Keratinocyte (primary cell): ENCODE measurements around the gene TSPAN4. TPM values are rescaled to one million over a fixed set of nuclear protein-coding genes. Genes with fewer than 3 reads are reported as not detected.

Experiments
- DNase-seq: peaks from one replicate; pipeline ENCODE4 v3.0.0-alpha.2; 2011; ENCODE audit warnings: low read depth, missing footprints, low spot score
- FAIRE-seq: peaks from 2 replicates; lab custom pipeline; 2011; peaks lifted over from hg19 to GRCh38; lab: Jason Lieb, UNC
- H2AFZ ChIP-seq: 2 replicates; pipeline ENCODE4 v1.6.0; 2012; ENCODE audit warnings: low read length, control low read depth, inconsistent platforms; ENCODE audit not compliant: control insufficient read depth
- H3K27ac ChIP-seq: 2 replicates; pipeline ENCODE4 v1.5.1; 2011; ENCODE audit warnings: low read length; ENCODE audit not compliant: control insufficient read depth, insufficient read depth
- H3K27me3 ChIP-seq: 3 replicates; pipeline ENCODE4 v1.6.0; 2011; ENCODE audit warnings: low read length; ENCODE audit not compliant: control insufficient read depth, insufficient read depth; ENCODE audit errors: extremely low read depth
- H3K36me3 ChIP-seq, 2 experiments: 2 replicates in 1 of 2; 3 replicates in 1 of 2; pipeline ENCODE4 v1.5.1; 2011; ENCODE audit warnings: low read length in 2 of 2, mild to moderate bottlenecking in 1 of 2; ENCODE audit not compliant: control insufficient read depth in 2 of 2, insufficient read depth in 2 of 2; ENCODE audit errors: extremely low read depth in 1 of 2
- H3K4me1 ChIP-seq: 3 replicates; pipeline ENCODE4 v1.5.1; 2011; ENCODE audit warnings: low read length; ENCODE audit not compliant: control insufficient read depth, insufficient read depth; ENCODE audit errors: extremely low read depth
- H3K4me2 ChIP-seq: 3 replicates; pipeline ENCODE4 v1.6.0; 2011; ENCODE audit warnings: low read depth, low read length; ENCODE audit not compliant: control insufficient read depth, insufficient read depth; ENCODE audit errors: extremely low read depth
- H3K4me3 ChIP-seq, 3 experiments: fragments of 200-600 bp in 1 of 3; sonication (generic) in 1 of 3; 2 replicates in 2 of 3; 3 replicates in 1 of 3; pipeline ENCODE4 v1.5.1; 2011 to 2016; ENCODE audit warnings: low read length in 3 of 3, mild to moderate bottlenecking in 3 of 3, control low read depth in 2 of 3, inconsistent platforms in 1 of 3, low read depth in 1 of 3, mixed read lengths in 1 of 3, mixed run types in 1 of 3, moderate library complexity in 1 of 3; ENCODE audit not compliant: control insufficient read depth in 2 of 3, insufficient read depth in 2 of 3; ENCODE audit errors: extremely low read depth in 1 of 3
- H3K79me2 ChIP-seq: 2 replicates; pipeline ENCODE4 v1.6.0; 2012; ENCODE audit warnings: low read length; ENCODE audit not compliant: control insufficient read depth, insufficient read depth
- H3K9ac ChIP-seq: 3 replicates; pipeline ENCODE4 v1.6.0; 2011; ENCODE audit warnings: low read length; ENCODE audit not compliant: control insufficient read depth, insufficient read depth; ENCODE audit errors: extremely low read depth
- H3K9me1 ChIP-seq: 3 replicates; pipeline ENCODE4 v1.6.0; 2011; ENCODE audit warnings: low read length; ENCODE audit not compliant: control insufficient read depth, insufficient read depth; ENCODE audit errors: extremely low read depth
- H3K9me3 ChIP-seq: 2 replicates; pipeline ENCODE4 v1.5.1; 2012; ENCODE audit warnings: low read depth, low read length; ENCODE audit not compliant: control insufficient read depth
- H4K20me1 ChIP-seq: 3 replicates; pipeline ENCODE4 v1.6.0; 2011; ENCODE audit warnings: low read length; ENCODE audit not compliant: control insufficient read depth, insufficient read depth; ENCODE audit errors: extremely low read depth
- EZH2 ChIP-seq: IDR thresholded peaks from one replicate; pipeline ENCODE4 v1.6.1; 2012; ENCODE audit warnings: inconsistent platforms, mild to moderate bottlenecking, low read length, moderate library complexity
- dilution Hi-C: fragments of 300-500 bp; cut with MboI; formaldehyde crosslinking; loops from one replicate; pipeline ENCODE4 v1.7.0; 2020; ENCODE audit warnings: low sequenced_read_pairs; ENCODE audit not compliant: extremely low pct_ligation_motif_present
- polyA plus RNA-seq, 5 experiments: library from polyadenylated mRNA; depleted of rRNA in 3 of 5; stranded (reverse) in 3 of 5; stranded (forward) in 1 of 5; unstranded in 1 of 5; fragments of >200 nt; gene quantifications; 1 replicate in 1 of 5; 2 replicates in 3 of 5; 3 replicates in 1 of 5; pipeline versions ENCODE4 v1.2.1 to v1.2.3, GENCODE V29; 2011 to 2012; ENCODE audit warnings: missing spikeins in 2 of 5, low read depth in 1 of 5, low replicate concordance in 1 of 5
- TF ChIP-seq, protein P1 (sequence below), 3 experiments: IDR thresholded peaks in 1 of 3; conservative IDR thresholded peaks in 1 of 3; optimal IDR thresholded peaks in 1 of 3; 2 replicates in 2 of 3; 3 replicates in 1 of 3; pipeline versions ENCODE3 to v1.5.1; 2011; ENCODE audit warnings: low read length in 3 of 3, mild to moderate bottlenecking in 3 of 3, moderate library complexity in 2 of 3, control low read depth in 1 of 3, inconsistent platforms in 1 of 3; ENCODE audit not compliant: insufficient read depth in 2 of 3; ENCODE audit errors: extremely low read depth in 1 of 3

TSPAN4 gene
- polyA plus RNA-seq, 1 donor (not counting 4 experiments of a cell fraction or from before 2014, with no cell fraction given) = 42.1 TPM

DNA sequence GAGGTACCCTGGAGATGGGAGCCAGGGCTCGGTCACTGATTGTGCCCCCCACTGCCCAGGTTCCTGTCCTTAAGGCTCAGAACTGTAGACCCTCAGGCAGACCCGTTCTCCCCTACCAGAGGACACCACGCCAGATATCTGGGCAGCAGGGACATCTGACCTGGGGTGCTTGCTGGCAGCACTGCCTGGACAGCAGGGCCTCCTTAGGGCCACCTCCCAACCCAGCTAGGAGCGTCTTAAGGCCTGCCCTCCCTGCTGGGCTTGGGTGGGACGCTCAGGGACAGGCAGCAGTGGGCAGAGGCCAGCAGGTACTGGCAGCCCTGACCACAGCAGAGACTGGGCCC lies 3.4 kb upstream of the TSPAN4 start:
- no peak overlapping the region for H2AFZ ChIP-seq
- H3K4me3 ChIP-seq = no peak overlapping the region
- H3K9ac ChIP-seq = peak overlapping the region; percentile 15
- peaks cover 3% of the 10 kb centered on the region for H3K9me1 ChIP-seq
- peaks cover 21% of the 10 kb centered on the region for H4K20me1 ChIP-seq
- H3K4me1 ChIP-seq = peaks cover 35% of the 10 kb centered on the region
- H3K9me3 ChIP-seq = no peaks in the 10 kb centered on the region
- no peak overlapping the region for H3K27ac ChIP-seq
- TF ChIP-seq, protein P1, sequence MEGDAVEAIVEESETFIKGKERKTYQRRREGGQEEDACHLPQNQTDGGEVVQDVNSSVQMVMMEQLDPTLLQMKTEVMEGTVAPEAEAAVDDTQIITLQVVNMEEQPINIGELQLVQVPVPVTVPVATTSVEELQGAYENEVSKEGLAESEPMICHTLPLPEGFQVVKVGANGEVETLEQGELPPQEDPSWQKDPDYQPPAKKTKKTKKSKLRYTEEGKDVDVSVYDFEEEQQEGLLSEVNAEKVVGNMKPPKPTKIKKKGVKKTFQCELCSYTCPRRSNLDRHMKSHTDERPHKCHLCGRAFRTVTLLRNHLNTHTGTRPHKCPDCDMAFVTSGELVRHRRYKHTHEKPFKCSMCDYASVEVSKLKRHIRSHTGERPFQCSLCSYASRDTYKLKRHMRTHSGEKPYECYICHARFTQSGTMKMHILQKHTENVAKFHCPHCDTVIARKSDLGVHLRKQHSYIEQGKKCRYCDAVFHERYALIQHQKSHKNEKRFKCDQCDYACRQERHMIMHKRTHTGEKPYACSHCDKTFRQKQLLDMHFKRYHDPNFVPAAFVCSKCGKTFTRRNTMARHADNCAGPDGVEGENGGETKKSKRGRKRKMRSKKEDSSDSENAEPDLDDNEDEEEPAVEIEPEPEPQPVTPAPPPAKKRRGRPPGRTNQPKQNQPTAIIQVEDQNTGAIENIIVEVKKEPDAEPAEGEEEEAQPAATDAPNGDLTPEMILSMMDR (optimal IDR thresholded peaks at IDR 0.05 in 1 of 3, IDR thresholded peaks at IDR 0.05 in 1 of 3, conservative IDR thresholded peaks at IDR 0.05 in 1 of 3; ENCODE audit: extremely low read depth in 1 of 3, insufficient read depth in 2 of 3, low read length in 3 of 3) = no peak
- TF ChIP-seq EZH2 = no peak
- DNase-seq = no peak
- H3K27me3 ChIP-seq = no peaks in the 10 kb centered on the region
- no peak overlapping the region for H3K4me2 ChIP-seq
- dilution Hi-C loops = no loop called here
- peaks cover 66% of the 10 kb centered on the region for H3K79me2 ChIP-seq
- H3K36me3 ChIP-seq = peaks cover 28 to 30% of the 10 kb centered on the region in 2 experiments
- no peak for FAIRE-seq

DNA sequence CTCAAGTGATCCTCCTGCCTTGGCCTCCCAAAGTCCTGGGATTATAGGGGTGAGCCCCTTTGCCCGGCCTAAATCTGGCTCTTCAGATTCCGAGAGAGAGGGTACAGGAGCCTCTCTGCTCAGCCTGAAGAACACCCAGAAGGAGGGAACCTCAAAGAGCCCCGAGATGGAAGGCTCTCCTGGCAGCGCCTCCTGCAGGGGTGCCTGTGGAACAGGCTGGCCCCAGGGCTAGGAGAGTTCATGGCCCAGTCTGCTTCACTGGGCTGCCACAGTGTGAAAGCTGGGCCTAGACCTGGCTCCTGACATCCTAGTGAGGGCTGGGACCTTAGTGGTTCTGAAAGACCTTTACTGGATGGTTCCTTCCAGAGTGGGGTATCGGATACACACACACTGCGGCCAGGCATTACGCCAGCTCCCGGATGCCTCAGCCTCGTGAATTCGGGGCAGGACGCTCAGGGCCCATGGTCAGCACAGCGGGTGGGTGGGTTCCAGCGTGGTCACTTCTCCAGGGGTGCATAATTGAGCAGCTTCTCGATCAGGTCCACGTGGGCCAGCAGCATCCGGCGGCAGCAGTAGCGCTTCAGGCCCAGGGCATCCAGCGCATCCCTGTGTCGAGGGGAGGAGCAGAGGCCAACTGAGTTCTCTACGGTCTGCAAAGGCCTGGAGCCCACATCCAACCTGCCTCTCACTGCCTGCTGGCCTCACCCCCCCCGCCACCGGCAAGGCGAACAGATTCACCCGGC lies 2.6 kb upstream of the TSPAN4 start:
- no peak for TF ChIP-seq EZH2
- TF ChIP-seq, protein P1 (optimal IDR thresholded peaks at IDR 0.05 in 1 of 3, IDR thresholded peaks at IDR 0.05 in 1 of 3, conservative IDR thresholded peaks at IDR 0.05 in 1 of 3; ENCODE audit: extremely low read depth in 1 of 3, insufficient read depth in 2 of 3, low read length in 3 of 3) = peak in 2 of 3 experiments; percentile 63 to 74
- dilution Hi-C loops = no loop called here
- Histone ChIP-seq H3K27ac (no peak overlapping the region), H3K4me2 (peak overlapping the region; percentile 82), H3K9me1 (peaks cover 3% of the 10 kb centered on the region), H4K20me1 (peaks cover 20% of the 10 kb centered on the region), H3K79me2 (peaks cover 63% of the 10 kb centered on the region), H3K36me3 (peaks cover 28 to 30% of the 10 kb centered on the region in 2 experiments), H3K9me3 (no peaks in the 10 kb centered on the region), H3K4me3 (peak overlapping the region; percentile 92 to 96 (median 95)), H3K9ac (peak overlapping the region; percentile 90), H2AFZ (no peak overlapping the region), H3K4me1 (peaks cover 34% of the 10 kb centered on the region), H3K27me3 (no peaks in the 10 kb centered on the region)
- DNase-seq (no peak), FAIRE-seq (no peak)
